Sigmoid colon (tissue), 4 donors: ENCODE measurements around the gene PRKAR2B.

ENCODE experiments used
- CTCF ChIP-seq, 4 experiments: fragments of 450-650 bp in 3 of 4; fragments of 200-600 bp in 1 of 4; IDR thresholded peaks; one replicate each; pipeline ENCODE4 v1.5.1; 2016 to 2019; ENCODE audit warnings: antibody characterized with exemption in 4 of 4, mild to moderate bottlenecking in 3 of 4, moderate library complexity in 2 of 4
- EP300 ChIP-seq, 4 donors: sonication (generic); formaldehyde crosslinking; IDR thresholded peaks; one replicate each; pipeline ENCODE4 v1.6.1; 2017; ENCODE audit warnings: antibody characterized with exemption in 4 of 4
- POLR2A ChIP-seq, 2 donors: fragments of 450-650 bp; IDR thresholded peaks; one replicate each; pipeline ENCODE4 v1.6.1; 2016; ENCODE audit warnings: antibody characterized with exemption in 2 of 2, mild to moderate bottlenecking in 2 of 2, moderate library complexity in 2 of 2

- TF ChIP-seq EP300 (IDR thresholded peaks at IDR 0.05) (no peak), POLR2A (IDR thresholded peaks at IDR 0.05) (no peak), CTCF (IDR thresholded peaks at IDR 0.05) (no peak)
Observed at GRCh38 chr7:107016312-107016711, 28.2 kb upstream of the PRKAR2B start.
